Urinary bladder (tissue), 4 donors: Measurements from ENCODE around the gene CETP. TPM values are rescaled to one million over a fixed set of nuclear protein-coding genes. Genes with fewer than 3 reads are reported as not detected.
"Not testable (repeated sequence)": the region's sequence is repeated elsewhere in the genome, so short reads cannot be mapped to it uniquely, and the experiment has no call there.

ENCODE experiments used
- DNase-seq: peaks from one replicate; pipeline ENCODE4 v3.0.0-alpha.2; 2015; ENCODE audit errors: extremely low spot score
- H3K27ac ChIP-seq: one replicate; pipeline ENCODE4 v1.5.1; 2013; ENCODE audit warnings: low read depth, mild to moderate bottlenecking, moderate library complexity
- H3K36me3 ChIP-seq: one replicate; pipeline ENCODE4 v1.6.1; 2013; ENCODE audit warnings: mild to moderate bottlenecking, moderate library complexity; ENCODE audit not compliant: insufficient read depth
- H3K4me1 ChIP-seq: one replicate; pipeline ENCODE4 v1.6.1; 2013; ENCODE audit warnings: mild to moderate bottlenecking, moderate library complexity; ENCODE audit not compliant: insufficient read depth
- H3K4me3 ChIP-seq: one replicate; pipeline ENCODE4 v1.5.1; 2013; ENCODE audit warnings: low read depth, low read length
- WGBS: extraction: QIAGEN DNeasy Blood & Tissue Kit; methylation state at CpG from one replicate; pipeline ENCODE4 v1.1.7; 2013; 5-methylcytosine and 5-hydroxymethylcytosine counted together
- polyA plus RNA-seq: library from polyadenylated mRNA; stranded (reverse); fragments of 200-250 nt; gene quantifications from one replicate; pipeline ENCODE4 v1.2.3, GENCODE V29; 2013
- total RNA-seq: library from RNA; depleted of rRNA; stranded (reverse); fragments of >200 nt; gene quantifications from one replicate; pipeline ENCODE4 v1.2.3, GENCODE V29; 2014
- donor health status: healthy with polysubstance abuse.
- donor health status: healthy.

Gene CETP
- total and polyA plus RNA-seq, 2 donors, result 0.25 to 1.6 TPM

GRCh38 chr16:56930486-56931270, 31.1 kb upstream of the CETP start:
- Histone ChIP-seq H3K4me3 (no peak overlapping the region), H3K36me3 (no peaks in the 10 kb centered on the region), H3K4me1 (no peaks in the 10 kb centered on the region), H3K27ac (no peak overlapping the region)
- WGBS, result 81% methylated on average over 15 of the region's 15 CpGs
- DNase-seq, result no peak

- DNase-seq, result no peak
- Histone ChIP-seq H3K4me1 (no peaks in the 10 kb centered on the region), H3K36me3 (no peaks in the 10 kb centered on the region), H3K4me3 (peak overlapping the region; percentile 32), H3K27ac (peak overlapping the region; percentile 88)
- 17% methylated on average over 25 of the region's 25 CpGs for WGBS
These were observed 30.4 kb upstream of the CETP start for GRCh38 chr16:56931271-56931891.

- Histone ChIP-seq H3K4me3 (peak within 1 kb of the TSS; percentile 88), H3K4me1 (no peaks in the 10 kb centered on the region), H3K36me3 (no peaks in the 10 kb centered on the region), H3K27ac (peak within 1 kb of the TSS; percentile 99)
- WGBS, result under 1% methylated on average over 83 of the region's 83 CpGs
- peak; percentile 91 for DNase-seq
These were observed 29.6 kb upstream of the CETP start, which contains the start of gene HERPUD1 for GRCh38 chr16:56931892-56932720. Gene HERPUD1 (plus strand): TSS chr16:56932142. CDS start chr16:56932245, 103 bp downstream.

GRCh38 chr16:56932721-56933619, 28.8 kb upstream of the CETP start:
- Histone ChIP-seq H3K4me3 (peak overlapping the region; percentile 88), H3K36me3 (peaks cover under 1% of the 10 kb centered on the region), H3K4me1 (no peaks in the 10 kb centered on the region), H3K27ac (peak overlapping the region; percentile 99)
- 2% methylated on average over 25 of the region's 25 CpGs for WGBS
- no peak for DNase-seq

- peaks cover 2% of the 10 kb centered on the region for H3K36me3 ChIP-seq
- no peak overlapping the region for H3K27ac ChIP-seq
- no peaks in the 10 kb centered on the region for H3K4me1 ChIP-seq
- 19% methylated on average over 8 of the region's 8 CpGs for WGBS
- no peak for DNase-seq
- H3K4me3 ChIP-seq, result peak overlapping the region; percentile 88
These were observed 27.7 kb upstream of the CETP start for GRCh38 chr16:56933828-56934598.

- H3K36me3 ChIP-seq, H3K27ac ChIP-seq, H3K4me1 ChIP-seq, DNase-seq: not testable (repeated sequence)
- peak overlapping the region; percentile 88 for H3K4me3 ChIP-seq
- 59% methylated on average over 8 of the region's 8 CpGs for WGBS
These were observed 27.1 kb upstream of the CETP start for GRCh38 chr16:56934599-56935145.

GRCh38 chr16:56935201-56935600, 26.5 kb upstream of the CETP start:
- Histone ChIP-seq H3K4me3 (no peak overlapping the region), H3K4me1 (no peaks in the 10 kb centered on the region), H3K36me3 (peaks cover 4% of the 10 kb centered on the region), H3K27ac (no peak overlapping the region)
- DNase-seq, result no peak
- 47% methylated on average over 5 of the region's 5 CpGs for WGBS

- H3K4me1 ChIP-seq, result peaks cover 1% of the 10 kb centered on the region
- no peak for DNase-seq
- no peak overlapping the region for H3K27ac ChIP-seq
- 73% methylated on average over 5 of the region's 5 CpGs for WGBS
- peaks cover 6% of the 10 kb centered on the region for H3K36me3 ChIP-seq
- no peak overlapping the region for H3K4me3 ChIP-seq
These were observed 25.3 kb upstream of the CETP start for GRCh38 chr16:56936491-56936890.

GRCh38 chr16:56936950-56937349, 24.8 kb upstream of the CETP start:
- DNase-seq, result no peak
- 91% methylated on average over 5 of the region's 5 CpGs for WGBS
- no peak overlapping the region for H3K4me3 ChIP-seq
- H3K36me3 ChIP-seq, result peaks cover 6% of the 10 kb centered on the region
- H3K27ac ChIP-seq, result no peak overlapping the region
- H3K4me1 ChIP-seq, result peaks cover 1% of the 10 kb centered on the region

GRCh38 chr16:56938664-56939513, 22.9 kb upstream of the CETP start:
- DNase-seq, result no peak
- H3K27ac ChIP-seq, result no peak overlapping the region
- WGBS, result 80% methylated on average over 8 of the region's 8 CpGs
- H3K4me1 ChIP-seq, result peaks cover 1% of the 10 kb centered on the region
- no peak overlapping the region for H3K4me3 ChIP-seq
- peaks cover 6% of the 10 kb centered on the region for H3K36me3 ChIP-seq

GRCh38 chr16:56939801-56940200, 21.9 kb upstream of the CETP start:
- H3K36me3 ChIP-seq, result peaks cover 6% of the 10 kb centered on the region
- no peak overlapping the region for H3K27ac ChIP-seq
- H3K4me1 ChIP-seq, result peaks cover 1% of the 10 kb centered on the region
- H3K4me3 ChIP-seq, result no peak overlapping the region
- WGBS, result 83% methylated on average over 4 of the region's 4 CpGs
- no peak for DNase-seq
